SK-N-SH (cell line): ENCODE measurements around the gene LARP7. TPM values are rescaled to one million over a fixed set of nuclear protein-coding genes. Genes with fewer than 3 reads are reported as not detected.

Experiments used
- CTCF ChIA-PET: fragments of 300-600, 350-600 bp; formaldehyde crosslinking; extraction: SDS; loops from one replicate; lab custom pipeline; 2021; lab: Yijun Ruan, JAX
- POLR2A ChIA-PET: fragments of 350-600 bp; sonication (Branson Sonifier 250); formaldehyde crosslinking; extraction: SDS; loops from one replicate; lab custom pipeline; 2020; ENCODE audit warnings: antibody characterized with exemption, inconsistent platforms; lab: Yijun Ruan, JAX
- DNase-seq: peaks from one replicate; pipeline ENCODE4 v3.0.0; 2012
- H2AFZ ChIP-seq: fragments of 200-600 bp; sonication (generic); 2 replicates; pipeline ENCODE4 v1.8.1; 2016; ENCODE audit warnings: antibody characterized with exemption, mild to moderate bottlenecking, low read depth
- H3F3A ChIP-seq: fragments of 200-600 bp; sonication (generic); replicated peaks from 2 replicates; pipeline ENCODE3; 2016; ENCODE audit warnings: antibody characterized with exemption, mild to moderate bottlenecking; ENCODE audit not compliant: insufficient read depth
- H3K27ac ChIP-seq, 2 experiments: fragments of 200-500 bp in 1 of 2; fragments of 200-600 bp in 1 of 2; sonication (Bioruptor generic) in 1 of 2; sonication (generic), shearing (Covaris generic) in 1 of 2; 2 replicates each; pipeline versions ENCODE4 v1.5.1 to v1.6.1; 2014 to 2016; ENCODE audit warnings: low read depth in 2 of 2, inconsistent platforms in 1 of 2, low read length in 1 of 2, mild to moderate bottlenecking in 1 of 2, mixed read lengths in 1 of 2
- H3K27me3 ChIP-seq: fragments of 200-600 bp; sonication (generic), shearing (Covaris generic); 2 replicates; pipeline ENCODE4 v1.6.1; 2016; ENCODE audit warnings: mixed run types; ENCODE audit not compliant: insufficient read depth
- H3K36me3 ChIP-seq, 2 experiments: fragments of 200-500 bp in 1 of 2; fragments of 200-600 bp in 1 of 2; sonication (Bioruptor generic) in 1 of 2; sonication (generic) in 1 of 2; replicated peaks in 1 of 2; 2 replicates each; pipeline versions ENCODE3 to v1.5.1; 2014 to 2016; ENCODE audit warnings: low read length in 1 of 2, mild to moderate bottlenecking in 1 of 2; ENCODE audit not compliant: insufficient read depth in 2 of 2, control insufficient read depth in 1 of 2
- H3K4me1 ChIP-seq, 2 experiments: fragments of 200-500 bp in 1 of 2; fragments of 200-600 bp in 1 of 2; sonication (Bioruptor generic) in 1 of 2; sonication (generic), shearing (Covaris generic) in 1 of 2; 2 replicates each; pipeline versions ENCODE4 v1.5.1 to v1.6.1; 2014 to 2016; ENCODE audit warnings: low read depth in 1 of 2, low read length in 1 of 2, mixed run types in 1 of 2; ENCODE audit not compliant: insufficient read depth in 2 of 2, control insufficient read depth in 1 of 2
- H3K4me2 ChIP-seq: fragments of 200-600 bp; sonication (generic), shearing (Covaris generic); 2 replicates; pipeline ENCODE4 v1.6.1; 2017; ENCODE audit warnings: mixed run types
- H3K4me3 ChIP-seq, 2 experiments: fragments of 200-500 bp in 1 of 2; fragments of 200-600 bp in 1 of 2; sonication (Bioruptor generic) in 1 of 2; sonication (generic), shearing (Covaris generic) in 1 of 2; 2 replicates each; pipeline versions ENCODE4 v1.5.1 to v1.8.1; 2014 to 2016; ENCODE audit warnings: low read depth in 2 of 2, inconsistent platforms in 1 of 2, low read length in 1 of 2, mild to moderate bottlenecking in 1 of 2, mixed read lengths in 1 of 2, moderate library complexity in 1 of 2
- H3K79me2 ChIP-seq: fragments of 200-600 bp; sonication (generic); 2 replicates; pipeline ENCODE4 v1.8.1; 2017; ENCODE audit warnings: mild to moderate bottlenecking; ENCODE audit not compliant: insufficient read depth
- H3K9ac ChIP-seq: fragments of 200-600 bp; sonication (generic); 2 replicates; pipeline ENCODE4 v1.6.1; 2017; ENCODE audit warnings: mixed run types
- H3K9me2 ChIP-seq: fragments of 200-600 bp; sonication (generic); 2 replicates; pipeline ENCODE4 v1.6.1; 2017; ENCODE audit warnings: mixed run types
- H3K9me3 ChIP-seq: fragments of 200-600 bp; sonication (generic); 2 replicates; pipeline ENCODE4 v1.6.1; 2017; ENCODE audit warnings: mixed run types, mild to moderate bottlenecking, moderate library complexity
- H4K20me1 ChIP-seq: fragments of 200-600 bp; sonication (generic); 2 replicates; pipeline ENCODE4 v1.6.1; 2017; ENCODE audit warnings: mild to moderate bottlenecking, mixed run types; ENCODE audit not compliant: insufficient read depth
- CHD2 ChIP-seq: fragments of 150-350 bp; IDR thresholded peaks from 2 replicates; pipeline ENCODE4 v1.6.1; 2018; ENCODE audit warnings: low read length; ENCODE audit not compliant: partially characterized antibody
- ELF1 ChIP-seq: IDR thresholded peaks from 2 replicates; pipeline ENCODE4 v1.4.0; 2012
- GATA2 ChIP-seq: sonication (generic); formaldehyde crosslinking; IDR thresholded peaks from 2 replicates; pipeline ENCODE4 v1.5.0; 2020; ENCODE audit warnings: mild to moderate bottlenecking, missing genetic modification reagents
- MEF2A ChIP-seq: IDR thresholded peaks from 2 replicates; pipeline ENCODE4 v1.4.0; 2012; ENCODE audit warnings: low read depth, borderline replicate concordance
- MXI1 ChIP-seq: IDR thresholded peaks from 2 replicates; pipeline ENCODE4 v1.6.1; 2012; ENCODE audit warnings: mild to moderate bottlenecking, low read depth, low read length, improper control_type of control experiment
- NFIC ChIP-seq: IDR thresholded peaks from 2 replicates; pipeline ENCODE4 v1.4.0; 2012; ENCODE audit warnings: borderline replicate concordance
- NRF1 ChIP-seq: IDR thresholded peaks from 2 replicates; pipeline ENCODE4 v1.6.1; 2012; ENCODE audit warnings: low read depth, mild to moderate bottlenecking, low read length
- POLR2AphosphoS5 ChIP-seq: IDR thresholded peaks from 2 replicates; pipeline ENCODE4 v1.6.1; 2012; ENCODE audit warnings: low read depth, low read length
- SIN3A ChIP-seq: IDR thresholded peaks from 2 replicates; pipeline ENCODE4 v1.6.1; 2012; ENCODE audit warnings: low read depth, mild to moderate bottlenecking, low read length, moderate library complexity, borderline replicate concordance
- SMC3 ChIP-seq: IDR thresholded peaks from 2 replicates; pipeline ENCODE4 v1.6.1; 2012; ENCODE audit warnings: low read depth, low read length, improper control_type of control experiment
- TCF12 ChIP-seq: IDR thresholded peaks from 2 replicates; pipeline ENCODE4 v1.4.0; 2012
- TEAD4 ChIP-seq: IDR thresholded peaks from 2 replicates; pipeline ENCODE4 v1.4.0; 2012; ENCODE audit warnings: mild to moderate bottlenecking, borderline replicate concordance; ENCODE audit not compliant: insufficient read depth
- YY1 ChIP-seq: IDR thresholded peaks from 2 replicates; pipeline ENCODE4 v1.4.0; 2012; ENCODE audit warnings: low read depth, mild to moderate bottlenecking
- WGBS: methylation state at CpG from one replicate; pipeline ENCODE4 v1.1.6; 2017; ENCODE audit warnings: low lambda C conversion rate; 5-methylcytosine and 5-hydroxymethylcytosine counted together
- polyA plus RNA-seq, 3 experiments: library from polyadenylated mRNA; depleted of rRNA; stranded (reverse); fragments of >200 nt; gene quantifications; 2 replicates each; pipeline ENCODE4 v1.2.3, GENCODE V29; 2012
- TF ChIP-seq, protein P1 (sequence below): IDR thresholded peaks from 2 replicates; pipeline ENCODE4 v1.4.0; 2012; ENCODE audit warnings: low read depth
- TF ChIP-seq, protein P2 (sequence below): IDR thresholded peaks from 2 replicates; pipeline ENCODE4 v1.4.0; 2012; ENCODE audit warnings: low read depth, borderline replicate concordance
- TF ChIP-seq, protein P3 (sequence below): fragments of 150-350 bp; IDR thresholded peaks from 2 replicates; pipeline ENCODE4 v1.6.1; 2017; ENCODE audit warnings: antibody characterized with exemption, low read length, low read depth, borderline replicate concordance

Gene LARP7
- polyA plus RNA-seq, 1 of the 3 experiments (the other 2 are of a cell fraction): 9.4 TPM

DNA sequence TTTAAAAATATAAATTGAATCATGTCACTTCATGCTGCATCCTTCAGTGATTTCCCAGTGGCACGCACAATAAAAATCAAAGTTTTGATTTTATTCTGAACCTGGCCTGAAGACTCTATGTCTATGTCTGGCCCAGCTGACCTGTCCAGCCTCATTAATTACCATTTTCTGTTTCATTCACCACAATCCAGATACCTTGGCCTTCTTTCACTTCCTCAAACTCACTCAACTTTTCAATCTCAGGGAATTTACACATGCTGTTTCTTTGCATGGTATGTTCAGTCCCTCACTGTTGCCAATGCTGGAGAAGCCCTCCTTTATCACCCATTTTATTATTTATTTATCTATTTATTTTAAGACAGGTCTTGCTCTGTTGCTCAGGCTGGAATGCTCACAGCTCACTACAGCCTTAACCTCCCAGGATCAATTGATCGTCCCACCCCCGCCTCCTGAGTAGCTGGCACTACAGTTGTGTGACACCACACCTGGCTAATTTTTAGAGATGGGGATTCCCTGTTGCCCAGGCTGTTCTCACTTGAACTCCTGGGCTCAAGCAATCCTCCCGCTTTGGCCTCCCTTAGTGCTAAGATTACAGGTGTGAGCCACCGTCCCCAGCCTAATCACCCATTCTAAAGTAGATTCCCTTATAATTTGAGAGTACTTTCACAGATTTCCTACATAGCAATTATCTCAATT lies 43.4 kb upstream of the LARP7 start:
- Histone ChIP-seq H3K36me3 (no peaks in the 10 kb centered on the region), H4K20me1 (no peaks in the 10 kb centered on the region)
- POLR2A ChIA-PET: no interaction called here
- TF ChIP-seq, protein P1, sequence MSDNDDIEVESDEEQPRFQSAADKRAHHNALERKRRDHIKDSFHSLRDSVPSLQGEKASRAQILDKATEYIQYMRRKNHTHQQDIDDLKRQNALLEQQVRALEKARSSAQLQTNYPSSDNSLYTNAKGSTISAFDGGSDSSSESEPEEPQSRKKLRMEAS: no peak
- no peak for TF ChIP-seq NFIC
- no peak for TF ChIP-seq MEF2A
- TF ChIP-seq TCF12: no peak
- TF ChIP-seq, protein P2, sequence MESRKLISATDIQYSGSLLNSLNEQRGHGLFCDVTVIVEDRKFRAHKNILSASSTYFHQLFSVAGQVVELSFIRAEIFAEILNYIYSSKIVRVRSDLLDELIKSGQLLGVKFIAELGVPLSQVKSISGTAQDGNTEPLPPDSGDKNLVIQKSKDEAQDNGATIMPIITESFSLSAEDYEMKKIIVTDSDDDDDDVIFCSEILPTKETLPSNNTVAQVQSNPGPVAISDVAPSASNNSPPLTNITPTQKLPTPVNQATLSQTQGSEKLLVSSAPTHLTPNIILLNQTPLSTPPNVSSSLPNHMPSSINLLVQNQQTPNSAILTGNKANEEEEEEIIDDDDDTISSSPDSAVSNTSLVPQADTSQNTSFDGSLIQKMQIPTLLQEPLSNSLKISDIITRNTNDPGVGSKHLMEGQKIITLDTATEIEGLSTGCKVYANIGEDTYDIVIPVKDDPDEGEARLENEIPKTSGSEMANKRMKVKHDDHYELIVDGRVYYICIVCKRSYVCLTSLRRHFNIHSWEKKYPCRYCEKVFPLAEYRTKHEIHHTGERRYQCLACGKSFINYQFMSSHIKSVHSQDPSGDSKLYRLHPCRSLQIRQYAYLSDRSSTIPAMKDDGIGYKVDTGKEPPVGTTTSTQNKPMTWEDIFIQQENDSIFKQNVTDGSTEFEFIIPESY: no peak
- TF ChIP-seq, protein P3, sequence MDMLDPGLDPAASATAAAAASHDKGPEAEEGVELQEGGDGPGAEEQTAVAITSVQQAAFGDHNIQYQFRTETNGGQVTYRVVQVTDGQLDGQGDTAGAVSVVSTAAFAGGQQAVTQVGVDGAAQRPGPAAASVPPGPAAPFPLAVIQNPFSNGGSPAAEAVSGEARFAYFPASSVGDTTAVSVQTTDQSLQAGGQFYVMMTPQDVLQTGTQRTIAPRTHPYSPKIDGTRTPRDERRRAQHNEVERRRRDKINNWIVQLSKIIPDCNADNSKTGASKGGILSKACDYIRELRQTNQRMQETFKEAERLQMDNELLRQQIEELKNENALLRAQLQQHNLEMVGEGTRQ: no peak
- no peak for TF ChIP-seq YY1
- no peak for TF ChIP-seq SMC3
- no peak for TF ChIP-seq MXI1
- no peak for TF ChIP-seq NRF1
- TF ChIP-seq GATA2: no peak
- no peak for TF ChIP-seq SIN3A
- no peak for TF ChIP-seq ELF1
- TF ChIP-seq CHD2: no peak
- TF ChIP-seq, all 33 proteins: peak for 0
- 94% methylated on average over 5 of the region's 5 CpGs for WGBS
- Histone ChIP-seq H2AFZ (no peak overlapping the region), H3F3A (no peaks in the 10 kb centered on the region), H3K9me2 (no peaks in the 10 kb centered on the region), H3K4me1 (no peaks in the 10 kb centered on the region), H3K9me3 (no peaks in the 10 kb centered on the region), H3K9ac (no peak overlapping the region), H3K4me2 (no peak overlapping the region), H3K27me3 (no peaks in the 10 kb centered on the region), H3K4me3 (no peak overlapping the region), H3K79me2 (no peaks in the 10 kb centered on the region), H3K27ac (no peak overlapping the region)
- DNase-seq: no peak
- CTCF ChIA-PET: interaction anchor here (2.0 kb wide), 1 partner anchor 10 kb away, joined by 5 read pairs; no protein-coding TSS in a partner anchor

DNA sequence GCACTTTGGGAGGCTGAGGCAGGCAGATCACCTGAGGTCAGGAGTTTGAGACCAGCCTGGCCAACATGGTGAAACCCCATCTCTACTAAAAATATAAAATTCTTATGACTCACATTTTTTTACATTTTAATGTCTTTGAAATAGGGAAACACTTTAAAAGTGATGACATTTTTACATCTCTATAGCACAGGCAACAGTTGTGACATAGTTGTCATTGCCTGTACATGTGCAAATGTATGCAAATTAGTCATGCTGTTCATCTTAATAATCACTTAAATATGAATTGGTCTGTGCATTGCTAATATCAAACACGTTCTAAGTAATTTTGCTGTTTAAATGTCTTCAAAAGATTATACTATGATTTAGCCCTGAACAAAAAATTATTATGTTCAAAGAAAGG lies 42.0 kb upstream of the LARP7 start:
- Histone ChIP-seq H3K9ac (no peak overlapping the region), H3F3A (no peaks in the 10 kb centered on the region), H3K79me2 (no peaks in the 10 kb centered on the region), H3K4me2 (no peak overlapping the region), H3K27me3 (no peaks in the 10 kb centered on the region), H3K4me3 (no peak overlapping the region), H3K4me1 (no peaks in the 10 kb centered on the region), H3K9me3 (no peaks in the 10 kb centered on the region), H2AFZ (no peak overlapping the region), H3K27ac (no peak overlapping the region), H3K9me2 (no peaks in the 10 kb centered on the region), H3K36me3 (no peaks in the 10 kb centered on the region), H4K20me1 (no peaks in the 10 kb centered on the region)
- POLR2A ChIA-PET: no interaction called here
- CTCF ChIA-PET: no interaction called here
- no peak for DNase-seq
- 94% methylated on average over 1 of the region's 1 CpG for WGBS
- TF ChIP-seq TEAD4: no peak
- no peak for TF ChIP-seq POLR2AphosphoS5
- TF ChIP-seq, protein P2: no peak
- no peak for TF ChIP-seq GATA2
